HG03439 (cell line): ENCODE data around the gene EXD3.

Experiments used
- ATAC-seq: cut with Tn5 transposase; IDR thresholded peaks from one replicate; pipeline ENCODE4 v1.9.1; 2021; ENCODE audit warnings: mild to moderate bottlenecking, moderate library complexity; ENCODE audit not compliant: unreplicated experiment

The EXD3 gene

GRCh38 chr9:137278061-137278701 lies 144.8 kb downstream of the EXD3 start:
- peak; percentile 2 for ATAC-seq

GRCh38 chr9:137277329-137278041 lies 145.5 kb downstream of the EXD3 start, which contains the start of gene TOR4A:
Gene TOR4A (plus strand): TSS chr9:137277726. CDS start chr9:137278690, 964 bp downstream.
- ATAC-seq: peak; percentile 62

GRCh38 chr9:137276473-137277328 lies 146.3 kb downstream of the EXD3 start:
- no peak for ATAC-seq

GRCh38 chr9:137275588-137276472 lies 147.1 kb downstream of the EXD3 start:
- no peak for ATAC-seq

- no peak for ATAC-seq
Measured at GRCh38 chr9:137275203-137275587, 147.8 kb downstream of the EXD3 start.

- ATAC-seq: no peak
Measured at GRCh38 chr9:137273611-137274320, 149.2 kb downstream of the EXD3 start.

GRCh38 chr9:137273095-137273490 lies 149.9 kb downstream of the EXD3 start:
- ATAC-seq: no peak

GRCh38 chr9:137272241-137273094 lies 150.5 kb downstream of the EXD3 start:
- no peak for ATAC-seq

GRCh38 chr9:137271696-137272076 lies 151.3 kb downstream of the EXD3 start:
- no peak for ATAC-seq

GRCh38 chr9:137270929-137271695 lies 151.8 kb downstream of the EXD3 start:
- no peak for ATAC-seq

GRCh38 chr9:137269231-137269772 lies 153.7 kb downstream of the EXD3 start:
- ATAC-seq: no peak

- ATAC-seq: no peak
Measured at GRCh38 chr9:137268538-137269201, 154.3 kb downstream of the EXD3 start.

GRCh38 chr9:137267933-137268355 lies 155.0 kb downstream of the EXD3 start:
- ATAC-seq: no peak

- no peak for ATAC-seq
Measured at GRCh38 chr9:137266585-137267453, 156.1 kb downstream of the EXD3 start.

GRCh38 chr9:137266162-137266527 lies 156.8 kb downstream of the EXD3 start:
- no peak for ATAC-seq

GRCh38 chr9:137265496-137266161 lies 157.3 kb downstream of the EXD3 start:
- ATAC-seq: no peak
